Breast epithelium (tissue), 4 donors: ENCODE measurements around the gene CMTM7. TPM values are rescaled to one million over a fixed set of nuclear protein-coding genes. Genes with fewer than 3 reads are reported as not detected.

Experiments
- DNase-seq, 2 donors: peaks; one replicate each; pipeline ENCODE4 v3.0.0-alpha.2; 2019; ENCODE audit warnings: low spot score in 2 of 2
- H3K27ac ChIP-seq, 2 donors: fragments of 200-600 bp; sonication (generic) in 1 of 2; one replicate each; pipeline ENCODE4 v1.5.1; 2016 to 2019; ENCODE audit warnings: mild to moderate bottlenecking in 1 of 2
- H3K27me3 ChIP-seq, 2 donors: fragments of 200-600 bp; sonication (generic) in 1 of 2; one replicate each; pipeline versions ENCODE4 v1.5.1 to v1.6.0; 2017 to 2019; ENCODE audit warnings: control low read depth in 1 of 2, mild to moderate bottlenecking in 1 of 2
- H3K36me3 ChIP-seq: fragments of 200-600 bp; one replicate; pipeline ENCODE4 v1.5.1; 2019
- H3K4me1 ChIP-seq, 2 donors: fragments of 200-600 bp; sonication (generic); one replicate each; pipeline ENCODE4 v1.5.1; 2016 to 2019; ENCODE audit warnings: control low read depth in 1 of 2
- H3K4me3 ChIP-seq, 3 donors: fragments of 200-600 bp; sonication (generic); 1 replicate in 2 of 3; 2 replicates in 1 of 3; pipeline ENCODE4 v1.5.1; 2016 to 2019; ENCODE audit warnings: mild to moderate bottlenecking in 3 of 3, moderate library complexity in 2 of 3
- H3K9me3 ChIP-seq, 2 donors: fragments of 200-600 bp; sonication (generic) in 1 of 2; one replicate each; pipeline ENCODE4 v1.5.1; 2016 to 2019; ENCODE audit warnings: control low read depth in 1 of 2
- CTCF ChIP-seq, 3 donors: fragments of 450-650 bp; IDR thresholded peaks; one replicate each; pipeline ENCODE4 v1.5.1; 2016 to 2017; ENCODE audit warnings: antibody characterized with exemption in 3 of 3, mild to moderate bottlenecking in 3 of 3, moderate library complexity in 3 of 3
- POLR2A ChIP-seq: fragments of 450-650 bp; IDR thresholded peaks from one replicate; pipeline ENCODE4 v1.6.1; 2016; ENCODE audit warnings: antibody characterized with exemption, mild to moderate bottlenecking, moderate library complexity
- POLR2AphosphoS5 ChIP-seq, 3 donors: sonication (generic); formaldehyde crosslinking; IDR thresholded peaks; one replicate each; pipeline ENCODE4 v1.6.1; 2017; ENCODE audit warnings: antibody characterized with exemption in 3 of 3
- intact Hi-C: fragments of 100-400 bp; cut with DNase I; formaldehyde crosslinking; loops from one replicate; pipeline ENCODE4 v1.15.1; 2023; ENCODE audit warnings: low total_unique reads
- total RNA-seq, 3 donors: library from RNA; depleted of rRNA; stranded (reverse); fragments of >200 nt; gene quantifications; one replicate each; pipeline ENCODE4 v1.1.0, GENCODE V29; 2016

The CMTM7 gene
- total RNA-seq, 3 donors from 2014 or later: 16.8 to 111 (median 58.0) TPM

GRCh38 chr3:32421185-32421584, 29.5 kb downstream of the CMTM7 start:
- H3K36me3 ChIP-seq: no peaks in the 10 kb centered on the region
- no peak for TF ChIP-seq POLR2AphosphoS5 (IDR thresholded peaks at IDR 0.05)
- TF ChIP-seq CTCF (IDR thresholded peaks at IDR 0.05): no peak
- H3K4me3 ChIP-seq: no peak overlapping the region
- DNase-seq: no peak
- H3K27ac ChIP-seq: peak overlapping the region; percentile 95 to 97
- intact Hi-C loops: no loop called here
- H3K4me1 ChIP-seq: peaks cover 7 to 43% of the 10 kb centered on the region in 2 donors
- H3K27me3 ChIP-seq: no peaks in the 10 kb centered on the region
- H3K9me3 ChIP-seq: no peaks in the 10 kb centered on the region

GRCh38 chr3:32421991-32422859, 30.6 kb downstream of the CMTM7 start:
- TF ChIP-seq POLR2AphosphoS5 (IDR thresholded peaks at IDR 0.05) (peak; percentile 76 to 90 (median 88)), CTCF (IDR thresholded peaks at IDR 0.05) (no peak), POLR2A (no peak)
- intact Hi-C loops: no loop called here
- H3K36me3 ChIP-seq: no peaks in the 10 kb centered on the region
- H3K4me1 ChIP-seq: peaks cover 7 to 43% of the 10 kb centered on the region in 2 donors
- DNase-seq: peak; percentile 95 to 98
- no peaks in the 10 kb centered on the region for H3K27me3 ChIP-seq
- H3K4me3 ChIP-seq: peak overlapping the region in 1 of 3 donors; percentile 24
- H3K9me3 ChIP-seq: no peaks in the 10 kb centered on the region
- H3K27ac ChIP-seq: peak overlapping the region; percentile 95 to 97

- H3K27me3 ChIP-seq: no peaks in the 10 kb centered on the region
- TF ChIP-seq POLR2A (no peak), CTCF (IDR thresholded peaks at IDR 0.05) (no peak)
- intact Hi-C loops: no loop called here
- H3K36me3 ChIP-seq: no peaks in the 10 kb centered on the region
- no peak for DNase-seq
- no peak overlapping the region for H3K4me3 ChIP-seq
- no peaks in the 10 kb centered on the region for H3K9me3 ChIP-seq
- peak overlapping the region; percentile 95 to 97 for H3K27ac ChIP-seq
- peaks cover 7 to 43% of the 10 kb centered on the region in 2 donors for H3K4me1 ChIP-seq
Observed at GRCh38 chr3:32422943-32423342, 31.3 kb downstream of the CMTM7 start.

GRCh38 chr3:32423534-32423933, 31.9 kb downstream of the CMTM7 start:
- Histone ChIP-seq H3K36me3 (no peaks in the 10 kb centered on the region), H3K4me3 (no peak overlapping the region), H3K27ac (peak overlapping the region; percentile 95 to 97), H3K4me1 (peaks cover 7 to 43% of the 10 kb centered on the region in 2 donors), H3K9me3 (no peaks in the 10 kb centered on the region), H3K27me3 (no peaks in the 10 kb centered on the region)
- TF ChIP-seq POLR2A (no peak), POLR2AphosphoS5 (IDR thresholded peaks at IDR 0.05) (no peak), CTCF (IDR thresholded peaks at IDR 0.05) (no peak)
- intact Hi-C loops: no loop called here
- no peak for DNase-seq

GRCh38 chr3:32423956-32424557, 32.4 kb downstream of the CMTM7 start:
- Histone ChIP-seq H3K9me3 (no peaks in the 10 kb centered on the region), H3K36me3 (no peaks in the 10 kb centered on the region), H3K27me3 (no peaks in the 10 kb centered on the region), H3K4me1 (peaks cover 7 to 43% of the 10 kb centered on the region in 2 donors), H3K27ac (peak overlapping the region; percentile 95 to 97), H3K4me3 (no peak overlapping the region)
- no peak for DNase-seq
- TF ChIP-seq POLR2AphosphoS5 (IDR thresholded peaks at IDR 0.05): no peak
- no peak for TF ChIP-seq CTCF (IDR thresholded peaks at IDR 0.05)
- TF ChIP-seq POLR2A: no peak
- intact Hi-C loops: no loop called here
